ENCODE data around the gene RER1.

RER1 gene

DNA sequence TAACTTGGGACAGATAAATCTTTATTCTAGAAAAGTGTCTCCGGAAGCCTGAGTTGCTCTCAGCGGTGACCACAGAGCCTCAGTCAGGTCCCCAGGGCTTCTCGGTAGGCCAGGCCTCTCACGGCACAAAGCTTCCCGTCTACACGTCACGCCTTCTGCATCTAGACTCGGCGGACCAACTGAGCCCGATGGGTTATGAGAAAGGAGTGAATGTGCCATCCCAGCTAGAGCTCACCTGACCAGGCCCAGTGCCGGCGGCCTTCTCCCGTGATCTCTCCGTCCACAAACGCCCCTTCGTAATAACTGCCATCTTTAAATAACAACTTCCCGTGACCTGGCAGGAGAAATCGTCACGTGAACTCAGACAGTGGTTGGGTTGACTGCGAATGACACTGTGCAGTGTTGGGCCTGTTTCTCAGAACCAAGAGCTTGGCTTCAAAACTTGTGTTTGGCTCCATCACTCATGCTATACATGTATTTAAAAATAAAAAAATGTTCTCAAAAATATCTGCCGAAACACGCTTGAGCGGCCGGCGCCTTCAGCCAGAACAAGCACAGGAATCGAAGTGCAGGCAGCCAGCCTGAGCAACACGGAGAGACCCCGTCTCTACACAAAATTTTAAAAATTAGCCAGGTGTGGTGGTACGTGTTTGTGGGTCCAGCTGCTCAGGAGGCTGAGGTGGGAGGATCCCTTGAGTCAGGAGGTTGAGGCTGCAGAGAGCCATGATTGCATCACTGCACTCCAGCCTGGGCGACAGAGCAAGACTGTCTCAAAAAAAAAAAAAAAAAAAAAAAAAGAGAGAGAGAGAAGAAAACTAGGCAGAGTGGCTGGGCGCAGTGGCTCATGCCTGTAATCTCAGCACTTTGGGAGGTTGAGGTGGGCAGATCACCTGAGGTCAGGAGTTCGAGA, 3.4 kb upstream of the RER1 start:
- no peak for DNase-seq (ENCODE audit: low read depth in 4 of 4, low spot score in 1 of 4)

- DNase-seq (ENCODE audit: low read depth in 4 of 4, low spot score in 1 of 4): no peak
Measured at GRCh38 chr1:2389644-2390043, 2.0 kb upstream of the RER1 start.

DNA sequence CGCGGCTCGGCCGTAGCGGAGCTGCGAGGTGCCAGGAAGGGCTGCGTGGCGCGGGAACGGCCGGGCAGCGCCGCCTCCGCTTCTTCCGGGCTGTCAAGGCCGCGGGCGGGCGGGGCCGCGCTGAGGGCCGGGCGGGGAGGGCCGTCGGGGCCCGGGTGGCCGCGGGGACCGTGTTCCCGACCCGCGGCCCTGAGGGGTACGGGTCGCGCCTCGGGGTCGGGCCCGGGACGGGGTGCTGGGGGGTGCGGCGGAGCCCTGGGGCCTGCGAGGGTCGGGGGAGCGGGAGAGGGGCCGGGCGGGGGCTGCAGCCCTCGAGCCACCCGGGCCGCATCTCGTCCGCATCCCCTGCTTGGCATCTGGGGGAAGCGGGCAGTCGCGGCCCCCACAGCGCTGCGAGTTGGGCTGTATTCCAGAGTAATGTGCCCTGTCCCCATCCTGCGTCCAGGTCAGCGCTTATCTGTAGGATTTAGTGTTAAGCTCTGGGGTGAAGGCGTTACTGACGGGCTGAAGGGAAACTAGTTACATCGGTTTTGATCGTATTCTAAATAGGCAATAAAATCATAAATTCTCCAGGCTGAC, 379 bp downstream of the RER1 start:
- no peak for DNase-seq (ENCODE audit: low read depth in 4 of 4, low spot score in 1 of 4)

GRCh38 chr1:2392686-2393085, 1.0 kb downstream of the RER1 start:
- DNase-seq (ENCODE audit: low read depth in 4 of 4, low spot score in 1 of 4): no peak

DNA sequence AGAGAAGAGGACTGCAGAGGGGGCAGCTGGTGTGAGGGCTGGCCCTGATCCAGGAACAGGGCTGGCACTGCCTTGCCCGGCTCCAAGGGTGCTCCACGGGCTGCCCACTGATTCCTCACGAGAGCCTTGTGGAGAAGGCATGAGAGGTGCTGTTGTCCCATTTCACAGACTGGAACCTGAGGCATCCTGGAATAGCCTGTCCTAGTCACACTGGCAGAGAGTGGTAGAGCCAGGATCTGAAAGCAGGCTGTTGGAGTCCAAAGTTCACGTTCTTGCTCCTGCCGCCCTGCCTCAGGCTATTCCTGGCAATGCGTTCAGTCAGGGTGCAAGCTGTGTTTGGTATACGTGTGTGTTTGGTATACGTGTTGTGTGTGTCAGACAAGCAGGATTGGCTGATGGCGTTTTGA, 1.8 kb downstream of the RER1 start:
- DNase-seq (ENCODE audit: low read depth in 4 of 4, low spot score in 1 of 4): no peak

GRCh38 chr1:2394220-2394619, 2.6 kb downstream of the RER1 start:
- DNase-seq (ENCODE audit: low read depth in 4 of 4, low spot score in 1 of 4): no peak

- DNase-seq (ENCODE audit: low read depth in 4 of 4, low spot score in 1 of 4): no peak
Measured at GRCh38 chr1:2394761-2395160, 3.1 kb downstream of the RER1 start.

- DNase-seq (ENCODE audit: low read depth in 4 of 4, low spot score in 1 of 4): no peak
Measured at GRCh38 chr1:2395245-2395644, 3.6 kb downstream of the RER1 start.

DNA sequence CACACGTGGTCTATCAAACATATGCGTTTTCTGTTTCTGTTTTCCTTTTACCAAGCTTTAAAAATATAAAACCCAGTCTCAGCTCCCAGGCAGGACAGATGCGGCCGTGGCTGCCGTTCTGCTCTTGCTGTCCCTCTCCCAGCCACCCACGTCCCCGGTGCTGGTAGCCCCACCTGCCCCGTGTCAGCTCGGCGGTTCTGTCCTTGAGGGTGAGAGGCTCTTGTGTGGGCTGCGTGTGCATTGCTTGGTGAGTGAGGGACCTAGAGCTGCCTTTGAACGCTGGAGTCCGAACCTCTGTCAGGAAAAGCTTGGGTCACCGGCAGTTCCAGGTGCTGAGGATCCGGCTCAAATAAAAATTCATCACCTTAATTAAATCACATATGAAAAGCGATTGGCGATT, 4.4 kb downstream of the RER1 start:
- no peak for DNase-seq (ENCODE audit: low read depth in 4 of 4, low spot score in 1 of 4)

- no peak for DNase-seq (ENCODE audit: low read depth in 4 of 4, low spot score in 1 of 4)
Measured at GRCh38 chr1:2396476-2396875, 4.8 kb downstream of the RER1 start.

- DNase-seq (ENCODE audit: low read depth in 4 of 4, low spot score in 1 of 4): no peak
Measured at GRCh38 chr1:2397007-2397679, 5.5 kb downstream of the RER1 start.

DNA sequence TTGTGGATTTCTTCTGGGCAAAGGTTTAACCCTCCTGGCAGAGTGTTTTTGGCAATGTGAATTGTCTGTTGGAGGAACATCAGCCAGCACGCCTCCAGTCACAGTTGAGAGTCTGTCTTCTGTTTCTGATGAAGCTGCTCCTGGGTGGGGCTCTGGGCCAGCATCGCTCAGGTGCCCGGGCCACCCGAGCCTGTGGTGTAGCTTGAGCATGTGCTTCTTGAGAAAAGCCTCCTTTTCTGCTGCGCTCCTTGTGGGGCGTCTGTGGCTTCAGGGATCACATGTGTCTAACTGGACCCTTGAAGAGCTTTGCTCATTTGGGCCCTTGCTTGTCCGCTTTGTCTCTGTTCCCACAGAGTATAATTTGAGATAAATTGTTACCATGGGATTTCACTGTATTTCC, 7.2 kb downstream of the RER1 start:
- DNase-seq (ENCODE audit: low read depth in 4 of 4, low spot score in 1 of 4): no peak

DNA sequence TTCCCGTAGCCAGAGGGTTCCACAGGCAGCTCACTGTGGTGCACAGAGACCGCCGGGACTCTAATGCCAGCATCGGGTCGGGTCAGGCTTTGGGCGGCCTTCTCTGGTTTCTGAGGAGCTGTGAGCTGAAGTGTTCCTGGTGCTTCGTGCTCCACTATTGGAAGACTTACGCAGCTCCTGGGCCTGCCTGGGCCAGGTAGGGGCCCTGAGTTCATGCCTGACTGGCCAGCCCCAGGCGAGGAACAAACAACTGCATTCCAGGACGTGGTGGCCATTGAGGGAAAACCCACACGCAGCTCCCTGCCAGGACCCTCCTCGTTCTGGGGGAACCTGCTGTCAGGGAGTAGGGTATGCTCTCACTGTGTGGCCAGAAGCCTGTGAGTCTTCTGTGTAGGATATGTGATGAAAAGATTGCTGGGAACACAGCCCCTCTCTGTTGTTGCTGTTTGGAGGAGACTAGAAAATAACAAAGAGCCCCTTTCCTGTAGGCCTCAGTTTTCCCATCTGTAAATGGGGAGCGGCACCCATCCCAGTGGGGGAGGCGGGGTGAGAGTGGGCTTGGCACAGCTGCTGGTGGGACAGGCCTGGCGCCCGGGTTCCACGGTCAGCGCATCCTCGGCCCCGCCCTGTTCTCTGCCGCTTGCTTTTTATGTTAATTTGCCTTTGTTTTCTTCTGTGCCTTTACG, 8.4 kb downstream of the RER1 start:
- DNase-seq (ENCODE audit: low read depth in 4 of 4, low spot score in 1 of 4): no peak

GRCh38 chr1:2400576-2400909, 8.9 kb downstream of the RER1 start:
- DNase-seq (ENCODE audit: low read depth in 4 of 4, low spot score in 1 of 4): no peak

- no peak for DNase-seq (ENCODE audit: low read depth in 4 of 4, low spot score in 1 of 4)
Measured at GRCh38 chr1:2400950-2401649, 9.5 kb downstream of the RER1 start.

GRCh38 chr1:2402420-2402819, 10.8 kb downstream of the RER1 start:
- no peak for DNase-seq (ENCODE audit: low read depth in 4 of 4, low spot score in 1 of 4)

- no peak for DNase-seq (ENCODE audit: low read depth in 4 of 4, low spot score in 1 of 4)
Measured at GRCh38 chr1:2403273-2403672, 11.6 kb downstream of the RER1 start.

- no peak for DNase-seq (ENCODE audit: low read depth in 4 of 4, low spot score in 1 of 4)
Measured at GRCh38 chr1:2404142-2404889, 12.7 kb downstream of the RER1 start.

DNA sequence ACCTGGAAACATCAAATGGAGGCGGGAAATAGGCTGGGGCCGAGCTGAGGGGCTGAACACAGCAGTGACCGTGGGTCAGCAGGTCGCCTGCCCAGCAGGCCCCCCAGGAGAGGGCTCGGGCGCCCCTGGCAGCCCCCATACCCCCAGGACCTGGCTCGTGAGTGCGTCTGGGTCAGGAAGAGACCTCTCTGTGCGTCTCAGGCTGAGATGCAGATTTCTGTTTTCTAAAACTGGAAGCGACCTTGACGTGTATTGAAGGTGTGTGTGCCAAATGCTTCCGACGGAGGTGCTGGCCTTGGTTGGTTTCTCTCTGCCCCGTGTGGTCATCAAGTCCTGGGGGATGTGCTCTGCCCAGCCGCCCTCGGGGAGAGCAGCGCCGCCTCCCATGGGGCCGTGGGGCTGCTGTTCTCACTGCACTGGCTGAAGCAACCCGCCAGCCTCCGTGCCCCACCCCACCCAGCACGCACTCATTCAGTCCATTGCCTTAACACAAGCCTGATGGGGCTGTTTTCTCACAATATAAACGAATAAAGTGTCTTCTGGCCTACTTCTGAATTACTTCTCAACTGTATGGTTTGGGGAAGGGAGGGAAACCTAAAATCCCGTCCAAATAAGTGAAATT, 13.4 kb downstream of the RER1 start:
- no peak for DNase-seq (ENCODE audit: low read depth in 4 of 4, low spot score in 1 of 4)

Measured in stimulated activated CD4-positive, alpha-beta T cell treated with anti-CD3 and anti-CD28 coated beads, Interleukin-1b, Interleukin-23, amount 100 ng/mL, for 24 hours (primary cell).